Skin of body (tissue), 2 donors: ENCODE results near the gene KRT27. TPM values are rescaled to one million over a fixed set of nuclear protein-coding genes. Genes with fewer than 3 reads are reported as not detected.
"Not testable (repeated sequence)": the region's sequence is repeated elsewhere in the genome, so short reads cannot be mapped to it uniquely, and the experiment has no call there.

Experiments
- DNase-seq: peaks from one replicate; lab custom pipeline; 2025; lab: John Stamatoyannopoulos, UW
- total RNA-seq: library from RNA; depleted of rRNA; stranded (reverse); fragments of >200 nt; gene quantifications from one replicate; pipeline ENCODE4 v1.2.3, GENCODE V29; 2014

The KRT27 gene, protein sequence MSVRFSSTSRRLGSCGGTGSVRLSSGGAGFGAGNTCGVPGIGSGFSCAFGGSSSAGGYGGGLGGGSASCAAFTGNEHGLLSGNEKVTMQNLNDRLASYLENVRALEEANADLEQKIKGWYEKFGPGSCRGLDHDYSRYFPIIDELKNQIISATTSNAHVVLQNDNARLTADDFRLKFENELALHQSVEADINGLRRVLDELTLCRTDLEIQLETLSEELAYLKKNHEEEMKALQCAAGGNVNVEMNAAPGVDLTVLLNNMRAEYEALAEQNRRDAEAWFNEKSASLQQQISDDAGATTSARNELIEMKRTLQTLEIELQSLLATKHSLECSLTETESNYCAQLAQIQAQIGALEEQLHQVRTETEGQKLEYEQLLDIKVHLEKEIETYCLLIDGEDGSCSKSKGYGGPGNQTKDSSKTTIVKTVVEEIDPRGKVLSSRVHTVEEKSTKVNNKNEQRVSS
- 428 TPM for total RNA-seq

DNA sequence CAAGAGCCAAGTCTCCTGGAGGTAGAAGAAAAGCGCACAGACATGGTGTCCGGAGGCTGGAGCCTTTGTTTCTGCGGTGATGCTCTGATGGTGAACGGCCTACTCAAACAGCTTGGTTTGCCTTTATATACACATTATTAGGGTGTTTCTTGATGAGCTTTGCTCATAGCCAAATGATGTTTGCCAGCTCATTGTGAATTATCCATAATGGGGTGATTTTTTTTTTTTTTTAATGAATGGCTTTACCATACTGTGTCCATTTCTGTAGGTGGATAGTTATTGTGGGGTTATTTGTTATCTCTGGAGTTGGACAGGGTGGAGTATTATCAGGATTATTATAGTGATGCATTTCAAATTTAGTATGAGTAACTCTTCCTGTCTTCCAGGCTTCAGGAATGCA, at the start of gene KRT27:
KRT27 (minus strand) TSS at position 101 of the 400 bp plus-strand sequence; CDS start at position 44, 57 bp downstream.
- no peak for DNase-seq

DNA sequence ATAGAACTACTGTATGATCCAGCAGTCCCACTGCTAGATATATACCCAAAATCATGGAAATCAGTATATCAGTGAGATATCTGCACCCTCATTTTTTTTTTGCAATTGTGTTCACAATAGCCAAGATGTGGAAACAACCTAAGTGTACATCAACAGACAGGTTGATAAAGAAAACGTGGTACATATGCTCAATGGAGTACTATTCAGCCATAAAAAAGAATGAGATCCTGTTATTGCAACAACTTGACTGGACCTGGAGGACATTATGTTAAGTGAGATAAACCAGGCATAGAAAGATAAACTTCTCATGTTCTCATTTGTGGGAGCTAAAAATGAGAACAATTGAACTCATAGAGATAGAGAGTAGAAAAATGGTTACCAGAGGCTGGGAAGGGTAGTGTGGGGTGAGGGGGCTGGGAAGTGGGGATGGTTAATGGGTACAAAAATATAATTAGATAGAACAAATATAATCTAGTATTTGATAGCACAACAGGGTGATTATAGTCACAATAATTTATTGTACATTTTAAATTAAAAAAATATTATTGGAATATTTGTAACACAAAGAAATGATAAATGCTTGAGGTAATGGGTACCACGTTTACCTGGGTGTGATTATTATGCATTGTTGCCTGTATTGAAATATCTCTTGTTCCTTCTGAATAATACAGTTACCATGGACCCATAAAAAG, 47.9 kb upstream of the KRT27 start:
- no peak for DNase-seq

DNA sequence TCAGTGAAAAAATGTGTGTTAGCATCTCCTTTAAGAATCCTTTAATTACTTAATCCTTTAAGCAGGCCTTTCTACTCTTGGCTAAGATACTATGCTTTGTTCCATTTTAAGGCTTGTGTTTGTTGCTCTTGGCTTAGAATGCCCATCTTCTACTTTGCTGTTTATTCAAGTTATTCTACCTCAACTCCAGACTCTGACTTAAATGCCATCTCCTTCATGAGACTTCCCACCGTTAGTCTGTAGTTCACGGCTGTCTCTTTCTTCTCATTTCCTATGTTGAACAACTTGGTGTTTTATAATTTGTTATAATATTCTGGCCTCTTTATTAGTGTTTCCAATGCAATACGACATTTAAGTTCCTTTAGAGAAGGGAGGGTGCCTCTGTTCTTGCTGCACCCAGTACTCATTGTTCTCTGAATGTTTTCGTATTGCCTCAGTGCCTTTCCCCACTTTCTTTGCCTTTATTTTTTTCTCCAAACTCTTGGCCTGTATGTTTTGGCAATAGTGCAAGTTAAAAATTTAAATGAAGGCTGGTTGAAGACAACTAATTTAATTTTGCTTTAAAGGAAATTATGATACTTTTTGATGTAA, 46.2 kb upstream of the KRT27 start:
- no peak for DNase-seq

DNA sequence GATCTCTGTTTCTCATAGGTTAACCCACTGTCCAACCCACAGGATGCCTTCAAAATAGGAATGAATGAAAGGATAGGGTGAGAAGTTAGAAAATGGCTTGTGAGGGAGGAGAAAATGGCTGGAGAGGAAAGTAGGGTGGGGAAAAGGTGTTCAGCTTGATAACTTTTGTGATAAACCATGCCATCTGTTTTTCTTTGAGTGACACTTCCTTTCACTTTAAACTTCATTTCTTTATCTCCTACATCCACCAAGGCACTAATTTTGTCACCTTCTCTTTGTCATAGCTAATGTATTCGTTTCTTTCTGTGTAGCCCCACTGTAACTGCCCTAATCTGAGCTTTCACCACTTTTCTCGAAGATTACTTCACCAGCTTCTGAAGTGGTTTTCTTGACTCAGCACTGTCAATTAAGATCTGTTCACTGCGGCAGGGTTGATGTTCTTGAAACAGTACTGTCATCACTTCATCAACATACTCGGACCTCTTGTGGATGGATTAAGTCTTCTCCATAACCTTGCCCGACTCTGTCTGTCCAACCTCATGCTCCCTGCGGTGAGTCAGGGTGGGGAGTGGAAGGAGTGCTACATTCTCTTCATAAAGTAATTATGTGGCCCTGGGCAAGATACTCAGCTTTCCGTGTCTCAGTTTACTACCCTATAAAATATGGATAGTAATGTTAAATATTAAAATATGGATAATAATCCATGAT, 45.5 kb upstream of the KRT27 start:
- DNase-seq = no peak

DNA sequence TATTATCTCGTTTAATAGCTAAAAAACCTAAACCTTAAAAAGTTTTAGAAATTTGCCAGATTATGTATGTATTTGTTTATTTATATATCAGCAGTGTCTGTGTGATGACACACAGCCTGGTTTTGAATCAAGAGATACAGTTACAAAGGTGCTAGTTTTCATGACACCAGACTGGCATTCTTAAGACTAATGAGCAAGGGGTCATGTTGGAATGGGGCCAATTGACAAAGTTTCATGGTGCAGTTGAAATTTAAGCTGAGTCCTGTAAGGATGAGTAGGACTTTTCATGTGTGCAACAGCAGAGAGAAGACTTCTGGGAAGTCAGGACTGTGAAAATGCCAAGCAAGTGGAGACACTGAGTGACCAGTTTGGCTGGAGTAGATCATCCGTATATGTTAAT, 43.2 kb upstream of the KRT27 start:
- DNase-seq = no peak

DNA sequence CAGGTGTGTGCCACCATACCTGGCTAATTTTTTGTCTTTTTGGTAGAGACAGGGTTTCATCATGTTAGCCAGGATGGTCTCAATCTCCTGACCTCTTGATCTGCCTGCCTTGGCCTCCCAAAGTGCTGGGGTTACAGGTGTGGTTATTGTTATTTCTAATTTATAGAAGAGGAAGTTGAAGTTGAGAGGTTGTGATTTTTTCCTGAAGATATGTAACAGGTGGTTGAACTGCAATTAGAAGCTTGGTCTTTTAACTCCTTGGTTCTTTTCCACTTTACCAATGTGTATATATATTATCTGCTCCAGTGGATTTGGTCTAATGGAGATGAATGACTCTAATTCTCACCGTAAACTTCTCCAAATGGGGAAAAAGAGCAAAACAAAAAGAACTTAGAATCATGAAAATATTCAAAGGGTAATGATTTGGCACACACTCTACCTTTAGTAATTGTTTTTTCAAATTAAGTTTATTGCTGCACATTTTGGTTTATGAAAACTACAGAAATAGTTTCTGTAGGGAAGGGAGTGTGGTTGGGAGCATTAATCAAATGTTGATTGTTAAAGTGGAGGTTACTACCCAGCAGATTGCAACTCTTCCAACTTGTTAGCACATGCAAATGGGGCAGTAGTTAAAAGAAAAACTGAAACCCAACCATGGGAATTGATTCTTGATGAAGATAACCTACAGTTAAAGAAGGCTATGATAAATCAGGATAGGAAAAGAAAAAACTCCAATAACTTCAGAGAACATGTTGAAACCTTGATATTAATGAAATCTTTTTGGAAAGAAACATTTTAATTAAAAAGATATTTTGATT, 41.9 kb upstream of the KRT27 start:
- DNase-seq = no peak

DNA sequence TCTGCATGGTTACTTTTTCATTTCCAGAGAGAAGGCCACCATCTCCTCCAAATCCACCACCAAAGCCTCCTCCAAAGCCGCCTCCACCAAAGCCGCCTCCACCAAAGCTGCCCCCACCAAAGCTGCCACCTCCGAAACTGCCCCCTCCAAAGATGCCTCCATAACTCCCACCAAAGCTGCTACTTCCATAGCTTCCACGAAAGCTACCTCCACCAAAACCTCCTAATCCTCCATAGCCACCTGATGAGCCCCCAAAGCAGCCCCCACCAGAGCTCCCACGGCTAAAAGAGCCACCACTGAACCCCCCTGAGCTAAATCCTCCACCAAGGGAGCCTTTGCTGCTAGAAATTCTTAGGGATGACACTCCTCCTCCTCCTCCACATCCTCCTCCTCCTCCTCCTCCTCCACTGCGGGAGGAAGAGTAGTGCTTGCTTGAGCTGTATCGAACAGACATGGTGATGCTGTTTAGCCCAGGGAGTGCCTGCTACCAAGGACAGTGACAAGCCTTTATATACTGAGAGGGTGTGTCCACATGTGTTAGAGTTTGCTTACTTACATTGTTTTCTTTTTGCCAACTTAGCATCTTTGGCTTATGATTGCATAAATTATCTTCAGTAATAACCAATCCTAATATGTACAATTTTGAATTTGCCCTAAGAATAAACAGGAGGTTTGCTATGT, 39.9 kb upstream of the KRT27 start, which contains the start of gene KRT10:
KRT10 (minus strand) TSS at position 483 of the 681 bp plus-strand sequence; CDS start at position 454, 29 bp downstream.
- no peak for DNase-seq

DNA sequence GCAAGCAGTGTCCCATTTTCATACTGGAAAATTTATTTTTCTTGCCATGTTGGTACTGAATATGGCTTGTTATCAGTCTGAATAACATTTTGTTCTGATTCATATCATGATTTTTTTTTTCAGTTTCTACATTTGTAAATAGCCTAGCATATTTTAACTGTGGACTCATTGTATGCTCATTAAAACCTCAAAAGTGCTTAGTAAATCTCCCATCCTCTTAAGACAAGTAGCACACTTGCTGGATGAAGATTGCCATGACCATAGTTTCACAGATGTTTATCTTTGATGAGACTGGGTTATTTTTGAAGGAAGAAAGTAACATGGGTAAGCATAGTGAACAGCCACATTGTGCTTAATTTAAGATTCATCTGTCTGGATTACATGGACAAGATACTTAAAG, 39.2 kb upstream of the KRT27 start:
- DNase-seq = no peak

DNA sequence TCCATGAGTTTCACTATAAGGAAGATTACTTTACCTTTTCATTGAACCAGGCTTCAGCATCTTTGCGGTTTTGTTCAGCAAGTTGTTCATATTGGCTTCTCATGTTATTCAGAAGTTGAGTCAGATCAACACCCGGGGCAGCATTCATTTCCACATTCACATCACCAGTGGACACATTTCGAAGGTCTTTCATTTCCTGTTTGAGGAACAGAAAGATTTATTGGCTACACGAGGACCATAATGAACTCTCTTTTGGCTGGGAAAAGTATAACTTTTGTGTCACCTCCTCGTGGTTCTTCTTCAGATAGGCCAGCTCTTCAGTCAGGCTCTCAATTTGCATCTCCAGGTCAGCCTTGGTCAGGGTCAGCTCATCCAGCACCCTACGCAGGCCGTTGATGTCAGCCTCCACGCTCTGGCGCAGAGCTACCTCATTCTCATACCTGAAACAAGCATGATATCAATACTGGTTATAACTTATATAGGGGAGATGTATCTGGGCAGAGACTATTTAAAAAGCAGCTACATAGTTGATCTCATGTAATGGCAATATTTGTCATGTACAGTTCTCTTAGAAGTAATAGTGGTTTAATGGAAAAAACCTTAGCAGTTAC, 38.0 kb upstream of the KRT27 start:
- no peak for DNase-seq

DNA sequence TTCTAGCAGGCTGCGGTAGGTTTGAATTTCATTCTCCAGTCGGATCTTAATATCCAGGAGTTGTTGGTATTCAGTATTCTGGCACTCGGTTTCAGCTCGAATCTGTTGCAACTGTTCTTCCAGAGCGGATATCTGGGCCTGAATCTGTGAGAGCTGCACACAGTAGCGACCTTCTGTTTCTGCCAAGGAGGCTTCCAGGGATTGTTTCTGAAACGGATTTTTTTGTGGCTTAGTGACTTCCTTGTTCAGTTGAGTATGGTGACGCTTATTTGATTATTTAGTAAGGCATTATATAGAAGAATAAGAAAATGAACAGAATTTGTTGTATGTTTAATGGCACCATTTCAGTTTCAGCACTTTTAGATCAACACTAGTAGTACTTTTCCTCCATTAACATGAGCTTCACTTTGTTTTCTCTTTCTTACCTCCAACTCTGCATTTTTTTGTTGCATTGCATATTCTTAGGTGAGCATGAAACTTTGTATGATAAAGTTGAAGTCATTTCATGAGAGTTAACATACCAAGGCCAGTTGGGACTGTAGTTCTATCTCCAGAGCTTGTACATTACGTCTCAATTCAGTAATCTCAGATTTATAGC, 37.3 kb upstream of the KRT27 start:
- peak; percentile 38 for DNase-seq

DNA sequence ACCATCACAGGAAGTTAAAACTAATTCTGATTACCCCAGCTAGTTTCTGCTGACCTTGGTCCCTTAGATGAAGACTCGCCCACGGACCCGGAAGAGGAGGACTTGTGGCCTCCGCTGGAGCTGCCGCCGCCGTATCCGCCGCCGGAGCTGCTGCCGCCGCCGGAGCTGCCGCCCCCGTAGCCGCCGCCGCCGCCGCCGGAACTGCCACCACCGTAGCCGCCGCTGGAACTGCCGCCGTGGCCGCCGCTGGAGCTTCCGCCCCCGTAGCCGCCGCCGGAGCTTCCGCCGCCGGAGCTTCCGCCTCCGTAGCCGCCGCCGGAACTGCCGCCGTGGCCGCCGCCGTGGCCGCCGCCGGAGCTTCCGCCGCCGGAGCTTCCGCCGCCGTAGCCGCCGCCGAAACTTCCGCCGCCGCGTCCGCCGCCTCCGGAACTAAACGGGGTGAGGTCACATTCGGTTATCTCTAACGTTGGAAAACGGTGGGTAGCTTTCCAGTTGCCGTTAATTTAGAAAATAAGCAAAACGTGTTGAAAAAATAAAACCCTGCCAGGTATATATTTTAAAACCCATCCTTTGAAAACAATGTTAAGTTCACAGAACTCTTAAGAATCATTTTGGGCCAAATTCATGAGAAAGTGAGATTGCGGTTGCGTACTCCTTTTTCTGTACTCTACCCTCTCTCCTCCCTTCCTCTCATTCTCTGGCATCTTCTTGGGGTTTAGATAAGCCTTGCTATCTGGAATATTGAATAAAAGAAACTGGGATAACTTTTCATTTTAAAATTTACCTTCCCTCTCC, 36.6 kb upstream of the KRT27 start:
- peak; percentile 34 for DNase-seq

DNA sequence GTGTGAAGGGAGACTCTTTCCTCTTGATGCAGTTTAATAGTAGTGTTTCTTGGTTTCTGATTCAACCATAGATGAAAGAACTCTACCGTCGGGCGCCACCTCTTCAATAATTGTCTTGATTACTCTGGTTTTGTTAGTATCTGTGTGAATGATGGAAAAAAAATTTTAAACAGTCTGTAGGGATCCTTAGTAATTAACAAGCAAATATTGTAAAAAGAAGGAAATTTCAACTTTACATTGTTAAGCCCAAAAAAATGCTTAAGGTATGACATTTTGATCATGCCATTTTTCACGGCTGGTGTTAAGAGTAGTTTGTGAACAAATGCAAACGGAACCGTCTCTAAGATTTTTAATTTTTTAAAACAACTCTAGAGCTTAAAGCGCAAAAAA, 36.0 kb upstream of the KRT27 start:
- no peak for DNase-seq

DNA sequence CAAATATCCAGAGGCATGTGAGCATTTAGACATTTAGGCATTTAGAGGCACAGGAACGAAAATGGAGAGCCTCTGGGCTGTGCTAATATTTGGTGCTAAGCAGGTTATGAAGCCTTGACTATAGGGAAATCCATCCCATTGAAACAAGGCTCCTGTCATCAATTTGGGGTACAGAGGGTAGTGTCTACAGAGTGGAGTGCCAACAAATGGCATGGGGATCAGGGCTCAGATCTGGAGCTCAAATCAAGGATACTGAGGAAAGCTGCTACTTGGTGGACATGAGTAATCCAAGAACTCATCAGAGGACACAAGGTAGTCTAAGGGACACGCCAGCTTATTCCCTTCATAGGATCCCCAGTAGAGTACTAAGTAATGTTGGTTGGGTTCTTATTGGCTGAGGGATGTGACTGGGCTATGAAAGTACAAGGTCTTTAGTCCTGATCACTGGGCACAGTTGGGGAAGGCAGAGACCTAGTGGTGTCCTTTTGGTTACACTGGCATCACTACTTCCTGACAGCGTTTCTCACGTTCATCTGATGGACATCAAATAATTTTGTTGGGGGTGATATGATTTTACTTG, 34.8 kb upstream of the KRT27 start:
- DNase-seq = no peak

DNA sequence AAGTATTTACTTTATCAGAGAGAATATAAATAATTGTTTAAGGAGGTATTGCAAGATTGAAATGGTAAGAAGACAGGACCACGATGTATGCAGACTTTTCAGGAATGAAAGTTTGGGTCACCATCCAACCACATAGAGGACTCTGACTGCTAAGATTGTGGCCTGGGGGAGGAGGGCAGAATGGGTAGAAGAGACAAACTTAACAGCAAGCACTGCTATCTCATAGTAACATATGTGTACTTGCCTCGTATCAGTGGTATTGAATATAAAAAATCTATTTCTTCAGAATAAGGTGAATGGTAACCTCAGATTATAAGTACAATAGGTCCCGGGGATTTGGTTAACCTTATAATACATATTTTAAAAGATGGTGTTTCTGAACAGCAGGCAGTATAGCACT, 34.2 kb upstream of the KRT27 start:
- DNase-seq = no peak

DNA sequence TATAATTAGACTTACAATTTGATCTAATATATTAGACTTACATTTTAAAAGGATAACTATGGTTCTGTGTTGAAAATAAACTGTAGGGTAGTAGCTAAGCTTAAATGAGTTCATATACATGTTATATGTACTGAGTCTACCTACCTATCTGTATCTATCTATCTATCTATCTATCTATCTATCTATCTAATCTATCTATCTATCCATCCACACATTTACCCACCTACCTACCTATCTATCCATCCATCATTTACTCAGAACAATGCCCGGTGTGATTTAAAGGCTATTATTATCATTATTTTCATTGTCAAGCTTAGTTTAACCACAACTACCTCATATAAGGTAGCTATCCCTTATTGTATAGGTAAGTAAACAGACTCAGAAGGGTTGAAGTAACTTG, 33.0 kb upstream of the KRT27 start:
- no peak for DNase-seq

DNA sequence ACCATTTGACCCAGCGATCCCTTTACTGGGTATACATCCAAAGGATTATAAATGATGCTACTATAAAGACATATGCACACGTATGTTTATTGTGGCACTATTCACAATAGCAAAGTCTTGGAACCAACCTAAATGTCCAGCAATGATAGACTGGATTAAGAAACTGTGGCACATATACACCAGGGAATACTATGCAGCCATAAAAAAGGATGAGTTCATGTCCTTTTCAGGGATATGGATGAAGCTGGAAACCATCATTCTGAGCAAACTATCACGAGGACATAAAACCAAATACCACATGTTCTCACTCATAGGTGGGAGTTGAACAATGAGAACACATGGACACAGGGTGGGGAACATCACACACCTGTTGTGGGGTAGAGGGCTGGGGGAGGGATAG, 32.3 kb upstream of the KRT27 start:
- DNase-seq = not testable (repeated sequence)

DNA sequence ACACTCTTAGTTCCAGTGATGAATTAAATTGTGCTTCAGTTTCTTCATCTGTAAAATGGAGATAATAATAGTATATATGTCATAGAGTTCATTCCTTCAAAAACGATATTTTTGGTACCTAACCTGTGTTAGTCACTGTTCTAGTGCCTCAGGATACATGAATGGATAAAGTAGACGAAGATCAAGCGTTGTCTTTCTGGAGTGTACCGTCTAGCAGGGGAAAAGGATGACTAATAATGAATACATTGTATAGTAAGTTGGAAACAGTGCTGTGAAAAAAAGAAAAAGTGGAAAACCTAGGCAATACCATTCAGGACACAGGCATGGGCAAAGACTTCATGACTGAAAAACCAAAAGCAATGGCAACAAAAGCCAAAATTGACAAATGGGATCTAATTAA, 31.5 kb upstream of the KRT27 start:
- DNase-seq = no peak

DNA sequence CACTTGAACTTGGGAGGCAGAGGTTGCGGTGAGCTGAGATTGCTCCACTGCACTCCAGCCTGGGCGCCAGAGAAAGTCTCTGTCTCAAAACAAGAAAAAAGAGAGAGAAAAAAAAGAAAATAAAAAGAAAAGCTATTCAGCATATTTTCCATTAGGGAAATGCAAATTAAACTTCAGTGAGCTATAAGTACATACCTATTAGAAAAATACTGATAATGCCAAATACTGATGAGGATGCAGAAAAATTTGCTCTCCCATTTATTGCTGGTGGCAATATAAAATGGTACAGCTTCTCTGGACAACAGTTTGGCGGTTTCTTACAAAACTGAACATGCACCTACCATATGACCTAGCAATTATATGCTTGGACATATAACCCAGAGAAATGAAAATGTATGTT, 30.3 kb upstream of the KRT27 start:
- no peak for DNase-seq
